OCI-LY7 (cell line): Measurements from ENCODE around the gene ZNF136. TPM values are rescaled to one million over a fixed set of nuclear protein-coding genes. Genes with fewer than 3 reads are reported as not detected.

Experiments
- Bru-seq: library from RNA; stranded (reverse); fragments of 400-500 nt; gene quantifications from one replicate; lab custom pipeline; 2021; lab: Mats Ljungman, UMichigan
- BruChase-seq, 2 experiments: library from RNA; stranded (reverse); fragments of 400-500 nt; gene quantifications; one replicate each; lab custom pipeline; 2021; lab: Mats Ljungman, UMichigan
- BruUV-seq: library from RNA; stranded (reverse); fragments of 400-500 nt; replicated peaks from 2 replicates; lab custom pipeline; 2021; lab: Mats Ljungman, UMichigan
- CTCF ChIA-PET: fragments of 300-600 bp; sonication (Branson Sonifier 250); formaldehyde crosslinking; loops from one replicate; lab custom pipeline; 2022; ENCODE audit warnings: antibody characterized with exemption; ENCODE audit not compliant: unreplicated experiment; lab: Charles Lee
- POLR2A ChIA-PET: fragments of 300-600 bp; sonication (Branson Sonifier 250); formaldehyde crosslinking; loops from one replicate; lab custom pipeline; 2022; ENCODE audit warnings: antibody characterized with exemption; lab: Charles Lee
- DNase-seq: peaks from one replicate; pipeline ENCODE4 v3.0.0-alpha.2; 2015; ENCODE audit warnings: low spot score
- H2AFZ ChIP-seq: fragments of 200-600 bp; sonication (generic), shearing (Covaris generic); 2 replicates; pipeline ENCODE4 v1.6.1; 2014; ENCODE audit warnings: mild to moderate bottlenecking, antibody characterized with exemption, low read length, moderate library complexity
- H3K27ac ChIP-seq: fragments of 200-600 bp; sonication (generic); 2 replicates; pipeline ENCODE4 v1.5.1; 2014; ENCODE audit warnings: mixed run types, low read depth, mild to moderate bottlenecking, moderate library complexity, low read length, inconsistent platforms; ENCODE audit not compliant: poor library complexity, severe bottlenecking
- H3K36me3 ChIP-seq: fragments of 200-600 bp; sonication (generic); 2 replicates; pipeline ENCODE4 v1.6.1; 2014; ENCODE audit warnings: mild to moderate bottlenecking, antibody characterized with exemption, low read length, moderate library complexity, mixed read lengths; ENCODE audit not compliant: insufficient read depth
- H3K4me1 ChIP-seq: fragments of 200-600 bp; sonication (generic); 2 replicates; pipeline ENCODE4 v1.5.1; 2014; ENCODE audit warnings: mild to moderate bottlenecking, low read length; ENCODE audit not compliant: insufficient read depth, poor library complexity, severe bottlenecking
- H3K4me2 ChIP-seq: fragments of 200-600 bp; sonication (generic); 2 replicates; pipeline ENCODE4 v1.6.1; 2014; ENCODE audit warnings: mild to moderate bottlenecking, low read length
- H3K4me3 ChIP-seq: fragments of 200-600 bp; sonication (generic); 2 replicates; pipeline ENCODE4 v1.5.1; 2014; ENCODE audit warnings: mild to moderate bottlenecking, low read depth, low read length; ENCODE audit not compliant: poor library complexity, severe bottlenecking
- H3K79me2 ChIP-seq: fragments of 200-600 bp; sonication (generic); 2 replicates; pipeline ENCODE4 v1.6.1; 2016; ENCODE audit warnings: low read depth, mild to moderate bottlenecking, low read length, moderate library complexity, mixed read lengths; ENCODE audit not compliant: insufficient read depth
- H3K9me2 ChIP-seq: fragments of 200-600 bp; sonication (generic); 2 replicates; pipeline ENCODE4 v1.6.1; 2016; ENCODE audit warnings: mild to moderate bottlenecking, low read length, mixed read lengths; ENCODE audit not compliant: insufficient read depth
- H3K9me3 ChIP-seq: fragments of 200-600 bp; sonication (generic); 2 replicates; pipeline ENCODE4 v1.6.1; 2014; ENCODE audit warnings: mild to moderate bottlenecking, mixed run types, low read length, mixed read lengths
- H4K20me1 ChIP-seq: fragments of 200-600 bp; sonication (generic); 2 replicates; pipeline ENCODE4 v1.6.1; 2014; ENCODE audit warnings: mild to moderate bottlenecking, antibody characterized with exemption, low read length, moderate library complexity, mixed read lengths; ENCODE audit not compliant: insufficient read depth
- CTCF ChIP-seq: fragments of 200-600 bp; sonication (generic); conservative IDR thresholded peaks from 2 replicates; pipeline ENCODE4 v1.5.1; 2014; ENCODE audit warnings: mild to moderate bottlenecking, antibody characterized with exemption, low read length, moderate library complexity, mixed read lengths
- EZH2phosphoT487 ChIP-seq: fragments of 200-600 bp; sonication (generic); IDR thresholded peaks from 2 replicates; pipeline ENCODE4 v1.6.1; 2018; ENCODE audit warnings: low read depth, borderline replicate concordance, mild to moderate bottlenecking, mixed run types, antibody characterized with exemption, low read length, moderate library complexity, mixed read lengths
- intact Hi-C: fragments of 100-400 bp; cut with micrococcal nuclease; formaldehyde crosslinking; loops from one replicate; pipeline ENCODE4 v1.10.0; 2022; ENCODE audit not compliant: unreplicated experiment
- long read RNA-seq: library from polyadenylated mRNA; stranded (forward); transcript quantifications from one replicate; pipeline ENCODE4 v2.0.0, GENCODE V29; 2022
- total RNA-seq, 2 experiments: library from RNA; depleted of rRNA in 1 of 2; stranded (reverse); fragments of >200 nt in 1 of 2; shearing (Covaris generic) in 1 of 2; gene quantifications; 2 replicates each; pipeline ENCODE4 v1.2.3, GENCODE V29; 2014 to 2022

Gene ZNF136
- total RNA-seq (2014; rRNA removed; shearing (Covaris generic)) (12.5 and 13.5 TPM in 2 replicates), total RNA-seq (2022) (12.7 and 16.7 TPM in 2 replicates), Bru-seq, nascent RNA (percentile 77 among the genes with signal in this experiment), BruChase-seq, experiment 1, labeled RNA remaining after a 6-hour chase (percentile 82 among the genes with signal in this experiment), BruChase-seq, experiment 2, labeled RNA remaining after a 2-hour chase (percentile 80 among the genes with signal in this experiment)
- long read RNA-seq, transcript ZNF136-201 (4 exons, 3,643 nt) = major isoform, 23 of 28 reads
- long read RNA-seq, partial matches to known transcripts = 0 of 28 reads
- long read RNA-seq, other reads (novel, unspliced or antisense) = 3 of 28 reads

GRCh38 chr19:12162882-12163806 is at the start of gene ZNF136:
ZNF136 (plus strand) TSS chr19:12163096; CDS start chr19:12163204, 108 bp downstream.
- H2AFZ ChIP-seq = peak within 1 kb of the TSS; percentile 83
- peaks cover 9% of the 10 kb centered on the region for H3K4me1 ChIP-seq
- ChIA-PET CTCF (interaction anchor here (1.2 kb wide), 1 partner anchor 240 kb away, joined by 3 read pairs; no protein-coding TSS in a partner anchor), POLR2A (interaction anchor here (0.6 to 1.5 kb wide), 4 partner anchors 13 to 224 kb away, joined by 3 to 5 read pairs (median 3); partner anchors contain the start of gene ZNF442)
- H3K9me2 ChIP-seq = no peaks in the 10 kb centered on the region
- no peaks in the 10 kb centered on the region for H3K9me3 ChIP-seq
- TF ChIP-seq CTCF = no peak
- TF ChIP-seq EZH2phosphoT487 = no peak
- peak within 1 kb of the TSS; percentile 77 for H3K4me3 ChIP-seq
- H3K36me3 ChIP-seq = peaks cover 22% of the 10 kb centered on the region
- H4K20me1 ChIP-seq = 0 out of 2 replicates have a peak, but pooled peaks cover 6% of the 10 kb centered on the region
- H3K27ac ChIP-seq = peak within 1 kb of the TSS; percentile 54
- intact Hi-C loops = no loop called here
- H3K79me2 ChIP-seq = peaks cover 47% of the 10 kb centered on the region
- peak; percentile 97 for DNase-seq
- peak within 1 kb of the TSS; percentile 80 for H3K4me2 ChIP-seq
- BruUV-seq = no TSS peak

- intact Hi-C loops = no loop called here
Measured at GRCh38 chr19:12113121-12113520, 49.8 kb upstream of the ZNF136 start.

More at GRCh38 chr19:12113121-12113520, 49.8 kb upstream of the ZNF136 start:
- Histone ChIP-seq H3K4me1 (no peaks in the 10 kb centered on the region), H3K9me2 (no peaks in the 10 kb centered on the region), H3K4me3 (no peak overlapping the region), H3K9me3 (no peaks in the 10 kb centered on the region), H3K36me3 (no peaks in the 10 kb centered on the region), H3K4me2 (no peak overlapping the region), H3K79me2 (no peaks in the 10 kb centered on the region), H2AFZ (no peak overlapping the region), H3K27ac (no peak overlapping the region), H4K20me1 (no peaks in the 10 kb centered on the region)
- no TSS peak for BruUV-seq
- POLR2A ChIA-PET = no interaction called here
- CTCF ChIA-PET = no interaction called here
- TF ChIP-seq EZH2phosphoT487 (no peak), CTCF (no peak)
- no peak for DNase-seq
